SJSA1 (cell line): Measurements from ENCODE around the gene TTYH2. TPM values are rescaled to one million over a fixed set of nuclear protein-coding genes. Genes with fewer than 3 reads are reported as not detected.
A peak's percentile ranks its signal among the peaks of the same experiment; 100 is the strongest.

Source experiments
- DNase-seq, 2 experiments: peaks; one replicate each; pipeline ENCODE4 v3.0.0-alpha.2; 2015 to 2020; ENCODE audit warnings: low spot score in 2 of 2, low read depth in 1 of 2
- H3K27ac ChIP-seq: fragments of 250-450 bp; sonication (Bioruptor Pico); 2 replicates; pipeline ENCODE4 v1.5.1; 2020; ENCODE audit warnings: mild to moderate bottlenecking, moderate library complexity
- H3K27me3 ChIP-seq: fragments of 250-450 bp; sonication (Bioruptor Pico); replicated peaks from 2 replicates; pipeline ENCODE4 v1.5.1; 2020; ENCODE audit warnings: mild to moderate bottlenecking, moderate library complexity
- H3K36me3 ChIP-seq: fragments of 250-450 bp; sonication (Bioruptor Pico); 2 replicates; pipeline ENCODE4 v1.5.1; 2020; ENCODE audit warnings: mild to moderate bottlenecking
- H3K4me1 ChIP-seq: fragments of 250-450 bp; sonication (Bioruptor Pico); replicated peaks from 2 replicates; pipeline ENCODE4 v1.6.1; 2021; ENCODE audit warnings: mild to moderate bottlenecking
- H3K4me3 ChIP-seq: fragments of 250-450 bp; sonication (Bioruptor Pico); 2 replicates; pipeline ENCODE4 v1.5.1; 2020; ENCODE audit warnings: mild to moderate bottlenecking
- H3K9me3 ChIP-seq: fragments of 250-450 bp; sonication (Bioruptor Pico); replicated peaks from 2 replicates; pipeline ENCODE4 v1.5.1; 2020; ENCODE audit warnings: mild to moderate bottlenecking
- total RNA-seq: library from RNA; depleted of rRNA; stranded (reverse); fragments of >200 nt; shearing (Covaris generic); gene quantifications from 2 replicates; pipeline ENCODE4 v1.2.3, GENCODE V29; 2014

Gene TTYH2
- total RNA-seq, 1 experiment from 2014 or later, result 0.50 TPM

DNA sequence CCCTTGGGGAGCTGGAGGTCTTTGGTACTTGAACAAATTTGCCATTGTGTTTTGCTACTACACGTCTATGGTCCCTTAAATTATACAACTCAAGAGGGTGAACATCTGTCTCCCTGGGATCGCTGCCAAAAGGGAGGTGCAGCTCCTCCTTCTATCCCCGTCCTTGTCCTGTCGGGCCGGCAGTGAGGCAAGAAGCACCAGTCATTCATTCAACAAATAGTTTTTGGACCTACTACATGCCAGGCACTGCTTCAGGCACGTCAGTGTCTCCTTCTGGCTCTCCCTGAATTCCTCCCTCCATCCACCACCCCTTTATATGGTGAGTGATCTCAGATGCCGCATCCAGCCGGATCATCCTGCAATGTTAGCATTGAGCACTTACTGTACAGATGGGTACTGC lies 12.1 kb upstream of the TTYH2 start:
- DNase-seq, result no peak
- Histone ChIP-seq H3K27me3 (peaks cover 68% of the 10 kb centered on the region), H3K4me1 (peaks cover 21% of the 10 kb centered on the region), H3K36me3 (peaks cover 27% of the 10 kb centered on the region), H3K4me3 (no peak overlapping the region), H3K27ac (no peak overlapping the region), H3K9me3 (no peaks in the 10 kb centered on the region)

DNA sequence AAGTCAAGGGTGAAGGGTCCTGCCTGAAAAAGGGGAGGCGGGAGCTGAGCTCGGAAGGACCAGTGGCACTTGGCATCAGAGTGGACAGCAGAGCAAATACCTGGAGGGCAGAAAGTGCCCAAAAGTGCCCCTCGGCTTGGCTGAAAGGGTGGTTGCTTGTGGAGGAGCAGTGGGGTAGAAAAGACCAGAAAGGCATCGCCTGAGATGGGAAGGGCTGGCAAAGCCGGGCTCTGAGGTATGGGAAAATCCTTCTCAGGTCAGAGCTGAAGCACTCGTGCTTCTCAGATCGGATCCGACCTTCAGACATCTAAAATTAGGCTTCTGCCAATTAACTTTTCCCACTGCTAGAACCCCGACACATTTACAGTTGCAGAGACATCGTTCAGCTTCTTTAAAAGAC lies 11.4 kb upstream of the TTYH2 start:
- H3K4me1 ChIP-seq, result peaks cover 22% of the 10 kb centered on the region
- H3K9me3 ChIP-seq, result no peaks in the 10 kb centered on the region
- no peak overlapping the region for H3K27ac ChIP-seq
- H3K27me3 ChIP-seq, result peaks cover 61% of the 10 kb centered on the region
- H3K36me3 ChIP-seq, result peaks cover 32% of the 10 kb centered on the region
- DNase-seq, result no peak
- H3K4me3 ChIP-seq, result no peak overlapping the region

GRCh38 chr17:74202938-74203337 lies 10.4 kb upstream of the TTYH2 start:
- Histone ChIP-seq H3K4me3 (no peak overlapping the region; the same call in 1 of the 2 replicates), H3K9me3 (no peaks in the 10 kb centered on the region)

GRCh38 chr17:74203439-74204240 lies 9.7 kb upstream of the TTYH2 start, which contains the start of gene RPL38:
TSS of gene RPL38 (plus strand) at chr17:74203678. CDS start at chr17:74203956, 278 bp downstream.
- Histone ChIP-seq H3K4me1 (peaks cover 22% of the 10 kb centered on the region), H3K27me3 (peaks cover 46% of the 10 kb centered on the region), H3K4me3 (peak within 1 kb of the TSS; percentile 75), H3K36me3 (peaks cover 48% of the 10 kb centered on the region), H3K27ac (peak within 1 kb of the TSS; percentile 61), H3K9me3 (no peaks in the 10 kb centered on the region)
- peak; percentile 90 to 98 for DNase-seq

More at GRCh38 chr17:74202938-74203337, 10.4 kb upstream of the TTYH2 start:
- Histone ChIP-seq H3K27ac (no peak overlapping the region), H3K36me3 (peaks cover 41% of the 10 kb centered on the region), H3K4me1 (peaks cover 22% of the 10 kb centered on the region), H3K27me3 (peaks cover 51% of the 10 kb centered on the region)
- DNase-seq, result no peak

- H3K4me1 ChIP-seq, result peaks cover 21% of the 10 kb centered on the region
- H3K4me3 ChIP-seq, result peak overlapping the region; percentile 75
- no peak for DNase-seq
- H3K27ac ChIP-seq, result peak overlapping the region; percentile 61
- H3K27me3 ChIP-seq, result peaks cover 38% of the 10 kb centered on the region
- peaks cover 56% of the 10 kb centered on the region for H3K36me3 ChIP-seq
- no peaks in the 10 kb centered on the region for H3K9me3 ChIP-seq
These were observed 8.9 kb upstream of the TTYH2 start for GRCh38 chr17:74204474-74204873.

- Histone ChIP-seq H3K27ac (no peak overlapping the region), H3K36me3 (peaks cover 64% of the 10 kb centered on the region), H3K27me3 (peaks cover 30% of the 10 kb centered on the region), H3K4me1 (peaks cover 18% of the 10 kb centered on the region), H3K9me3 (no peaks in the 10 kb centered on the region), H3K4me3 (peak overlapping the region; percentile 75)
- no peak for DNase-seq
These were observed 8.1 kb upstream of the TTYH2 start for GRCh38 chr17:74205274-74205673.

- no peak for DNase-seq
- Histone ChIP-seq H3K4me1 (peaks cover 19% of the 10 kb centered on the region), H3K4me3 (no peak overlapping the region), H3K9me3 (no peaks in the 10 kb centered on the region), H3K27ac (no peak overlapping the region), H3K27me3 (peaks cover 19% of the 10 kb centered on the region), H3K36me3 (peaks cover 75% of the 10 kb centered on the region)
These were observed 7.0 kb upstream of the TTYH2 start for GRCh38 chr17:74206332-74206818.

DNA sequence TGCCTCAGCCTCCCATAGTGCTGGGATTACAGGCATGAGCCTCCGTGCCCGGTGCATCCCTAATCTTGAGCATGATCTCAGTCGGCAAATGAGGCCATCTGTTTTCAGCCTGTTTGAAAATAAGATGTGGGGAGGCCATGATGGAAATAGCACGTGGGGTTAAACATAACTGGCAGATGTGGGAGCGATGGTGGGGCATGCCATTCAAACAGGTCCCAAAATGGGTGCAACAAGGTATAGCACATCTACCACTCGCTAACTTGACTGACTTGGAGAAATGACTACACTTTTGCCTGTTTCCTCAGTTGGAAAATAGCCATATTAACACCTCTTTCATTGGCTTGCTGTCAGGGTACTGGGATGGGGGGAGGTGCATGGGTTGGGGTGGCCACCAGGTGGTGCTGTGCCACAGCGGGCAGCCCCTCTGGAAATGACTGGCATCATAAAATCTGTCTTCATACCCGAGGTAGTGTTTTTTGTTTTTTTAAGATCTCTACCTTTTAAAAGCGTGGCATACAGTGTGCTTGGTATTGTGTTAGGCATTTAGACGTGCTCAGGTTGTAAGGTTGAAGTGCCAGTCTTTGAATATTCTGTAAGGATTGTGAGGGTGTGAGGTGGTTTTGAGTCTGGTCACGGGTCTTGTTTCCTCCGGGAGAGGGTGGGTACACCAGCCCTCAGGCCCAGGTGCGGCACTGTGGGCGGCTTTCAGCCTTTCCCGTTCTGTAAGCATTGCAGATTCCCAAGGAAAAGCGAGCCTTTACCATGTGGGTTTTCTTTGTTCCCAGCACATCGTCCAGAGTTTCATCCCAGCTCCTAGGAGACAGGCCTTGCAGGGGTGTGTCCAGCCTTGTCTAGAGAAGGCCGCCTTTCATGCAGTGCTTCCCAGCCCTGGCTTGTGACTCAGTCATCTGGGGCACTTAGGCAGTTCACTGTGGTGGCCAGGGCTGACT lies 2.9 kb upstream of the TTYH2 start:
- Histone ChIP-seq H3K27me3 (peaks cover 14% of the 10 kb centered on the region), H3K9me3 (no peaks in the 10 kb centered on the region), H3K4me3 (no peak overlapping the region), H3K4me1 (peaks cover 28% of the 10 kb centered on the region), H3K27ac (no peak overlapping the region), H3K36me3 (peaks cover 65% of the 10 kb centered on the region)
- peak; percentile 64 to 75 for DNase-seq

DNA sequence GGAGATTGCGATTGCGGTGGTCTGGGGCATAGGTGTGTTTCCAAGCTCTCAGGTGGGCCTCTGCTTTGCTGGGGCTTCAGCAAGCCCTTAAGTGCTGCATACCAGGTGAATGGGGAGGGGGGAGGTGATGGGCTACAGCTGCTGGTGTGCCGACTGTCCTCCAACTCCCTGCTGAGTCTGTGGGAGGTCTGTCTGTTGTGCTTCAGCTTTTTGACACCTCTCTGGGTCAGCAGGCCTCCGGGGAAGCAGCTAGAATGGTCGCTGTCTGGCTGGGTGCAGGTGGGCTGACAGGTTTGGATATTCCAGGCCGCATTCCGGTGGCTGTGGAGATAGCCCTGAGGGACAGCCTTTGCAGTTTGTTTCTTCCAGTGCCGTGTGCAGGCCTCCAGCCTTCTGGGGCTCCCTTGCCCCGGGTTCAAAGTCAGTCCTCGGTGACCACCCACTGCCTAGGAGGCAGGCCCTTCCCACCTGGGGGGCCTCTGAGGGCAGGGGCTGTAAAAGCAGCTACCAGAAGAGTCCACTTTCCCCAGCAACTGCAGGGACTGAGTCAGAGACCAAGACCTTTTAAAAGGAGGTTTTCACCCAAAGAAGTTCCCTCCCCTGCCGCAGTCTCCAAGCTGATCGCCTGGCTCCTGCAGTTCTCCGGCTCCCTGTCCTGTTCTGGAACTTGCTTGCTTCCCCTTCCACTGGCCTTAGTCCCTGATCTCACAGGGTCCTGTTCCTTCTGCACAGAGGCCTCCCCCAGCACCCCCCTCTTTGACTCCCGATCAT lies 2.0 kb upstream of the TTYH2 start:
- Histone ChIP-seq H3K4me1 (peaks cover 22% of the 10 kb centered on the region), H3K27me3 (peaks cover 14% of the 10 kb centered on the region), H3K36me3 (peaks cover 57% of the 10 kb centered on the region), H3K9me3 (no peaks in the 10 kb centered on the region), H3K4me3 (no peak overlapping the region), H3K27ac (no peak overlapping the region)
- DNase-seq, result no peak

GRCh38 chr17:74211912-74212208 lies 1.5 kb upstream of the TTYH2 start:
- Histone ChIP-seq H3K27me3 (peaks cover 14% of the 10 kb centered on the region), H3K4me3 (no peak overlapping the region; the same call in 1 of the 2 replicates), H3K9me3 (no peaks in the 10 kb centered on the region), H3K4me1 (peaks cover 22% of the 10 kb centered on the region), H3K27ac (no peak overlapping the region), H3K36me3 (peaks cover 53% of the 10 kb centered on the region)
- DNase-seq, result no peak

DNA sequence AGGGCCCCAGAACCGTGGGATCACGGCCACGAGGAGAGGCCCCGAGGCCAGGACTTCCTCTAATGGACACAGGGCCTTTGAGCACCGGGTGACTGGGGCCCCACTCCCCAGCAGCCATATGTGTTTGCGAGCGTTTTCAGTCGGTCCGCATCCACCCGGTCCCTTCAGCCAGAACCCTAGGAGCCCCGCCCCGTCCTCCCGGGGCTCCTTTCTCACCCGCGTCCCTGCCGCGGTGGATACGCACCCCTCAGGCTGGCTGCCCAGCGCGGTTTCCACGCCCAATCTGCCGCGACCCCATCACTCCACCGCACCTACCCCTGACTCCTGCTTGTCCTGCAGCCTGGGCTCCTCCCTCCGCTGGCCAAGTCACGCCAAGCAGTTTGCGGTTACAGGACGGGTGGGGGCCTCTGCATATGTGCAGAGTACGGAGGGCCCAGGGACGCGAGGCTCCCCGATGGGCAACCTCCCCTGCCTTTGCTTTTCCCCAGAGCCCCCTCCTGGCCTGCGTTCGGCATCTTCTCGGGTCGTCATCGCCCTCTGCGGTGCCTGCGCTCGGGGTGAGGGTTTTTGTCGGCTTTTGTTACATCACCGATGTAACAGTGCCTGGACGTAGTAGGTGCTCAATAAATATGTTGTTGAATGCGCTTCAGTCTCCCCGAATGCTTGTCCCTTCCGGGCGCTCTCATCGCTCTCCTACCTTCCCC lies 1.0 kb upstream of the TTYH2 start:
- Histone ChIP-seq H3K9me3 (no peaks in the 10 kb centered on the region), H3K27ac (no peak overlapping the region), H3K27me3 (peaks cover 14% of the 10 kb centered on the region), H3K4me1 (peaks cover 22% of the 10 kb centered on the region), H3K36me3 (peaks cover 49% of the 10 kb centered on the region), H3K4me3 (peak overlapping the region; percentile 41)
- DNase-seq, result peak in 1 of 2 experiments; percentile 34

GRCh38 chr17:74213861-74214391 lies 555 bp downstream of the TTYH2 start:
- Histone ChIP-seq H3K9me3 (no peaks in the 10 kb centered on the region), H3K4me1 (peaks cover 22% of the 10 kb centered on the region), H3K27me3 (peaks cover 19% of the 10 kb centered on the region), H3K36me3 (peaks cover 34% of the 10 kb centered on the region), H3K27ac (no peak overlapping the region), H3K4me3 (no peak overlapping the region)
- DNase-seq, result no peak
